Naive thymus-derived CD4-positive, alpha-beta T cell (primary cell): ENCODE results near the gene HTT. TPM values are rescaled to one million over a fixed set of nuclear protein-coding genes. Genes with fewer than 3 reads are reported as not detected.

Source experiments
- ATAC-seq: fragments of 150-1000 bp; cut with Tn5 transposase; 2 replicates; pipeline ENCODE4 v1.10.0; 2021; ENCODE audit warnings: mild to moderate bottlenecking, moderate library complexity
- CTCF ChIA-PET: fragments of 350-600 bp; sonication (Branson Sonifier 250); formaldehyde crosslinking; loops from one replicate; lab custom pipeline; 2021; ENCODE audit warnings: antibody characterized with exemption; lab: Charles Lee
- POLR2A ChIA-PET: fragments of 350-600 bp; sonication (Branson Sonifier 250); formaldehyde crosslinking; loops from one replicate; lab custom pipeline; 2021; ENCODE audit warnings: antibody characterized with exemption, inconsistent platforms; lab: Charles Lee
- DNase-seq, 9 donors: peaks; one replicate each; pipeline versions ENCODE4 v3.0.0 to v3.0.0-alpha.2; 2020 to 2022; ENCODE audit warnings: mixed read lengths in 1 of 9
- H3K27ac ChIP-seq: one replicate; pipeline ENCODE4 v1.7.0; 2013; ENCODE audit warnings: mild to moderate bottlenecking, low read depth, low read length, moderate library complexity
- H3K27me3 ChIP-seq, 2 donors: one replicate each; pipeline ENCODE4 v1.7.0; 2013; ENCODE audit warnings: low read length in 2 of 2, mild to moderate bottlenecking in 2 of 2, moderate library complexity in 2 of 2; ENCODE audit not compliant: control insufficient read depth in 2 of 2, insufficient read depth in 2 of 2
- H3K36me3 ChIP-seq, 3 experiments: 1 replicate in 2 of 3; 2 replicates in 1 of 3; pipeline ENCODE4 v1.7.0; 2013; ENCODE audit warnings: low read length in 3 of 3, mild to moderate bottlenecking in 3 of 3, moderate library complexity in 1 of 3; ENCODE audit not compliant: insufficient read depth in 3 of 3, control insufficient read depth in 2 of 3
- H3K4me1 ChIP-seq, 2 donors: one replicate each; pipeline ENCODE4 v1.7.0; 2013; ENCODE audit warnings: low read length in 2 of 2, mild to moderate bottlenecking in 2 of 2, moderate library complexity in 1 of 2; ENCODE audit not compliant: control insufficient read depth in 2 of 2, insufficient read depth in 2 of 2
- H3K4me3 ChIP-seq: 2 replicates; pipeline ENCODE4 v1.7.0; 2013; ENCODE audit warnings: mild to moderate bottlenecking, low read length
- H3K9me3 ChIP-seq, 3 experiments: 1 replicate in 2 of 3; 2 replicates in 1 of 3; pipeline ENCODE4 v1.7.0; 2013; ENCODE audit warnings: low read length in 3 of 3; ENCODE audit not compliant: control insufficient read depth in 2 of 3
- H3K27ac Mint-ChIP-seq, 9 donors: one replicate each; pipeline ENCODE4 v1.8.0; 2020 to 2022; ENCODE audit warnings: mixed read lengths in 9 of 9, mild to moderate bottlenecking in 8 of 9, moderate library complexity in 5 of 9, inconsistent platforms in 2 of 9
- H3K27me3 Mint-ChIP-seq, 5 donors: one replicate each; pipeline ENCODE4 v1.8.0; 2021 to 2022; ENCODE audit warnings: mixed read lengths in 5 of 5, mild to moderate bottlenecking in 1 of 5
- H3K36me3 Mint-ChIP-seq, 5 donors: one replicate each; pipeline ENCODE4 v1.8.0; 2020 to 2022; ENCODE audit warnings: mixed read lengths in 5 of 5, mild to moderate bottlenecking in 3 of 5, inconsistent platforms in 1 of 5
- H3K4me1 Mint-ChIP-seq, 7 donors: one replicate each; pipeline ENCODE4 v1.8.0; 2020 to 2022; ENCODE audit warnings: mixed read lengths in 7 of 7, mild to moderate bottlenecking in 3 of 7, inconsistent platforms in 1 of 7
- H3K4me3 Mint-ChIP-seq, 10 donors: one replicate each; pipeline ENCODE4 v1.8.0; 2020 to 2022; ENCODE audit warnings: mild to moderate bottlenecking in 10 of 10, mixed read lengths in 10 of 10, moderate library complexity in 6 of 10, inconsistent platforms in 2 of 10
- H3K9me3 Mint-ChIP-seq, 11 donors: one replicate each; pipeline ENCODE4 v1.8.0; 2020 to 2022; ENCODE audit warnings: mixed read lengths in 11 of 11, mild to moderate bottlenecking in 4 of 11, inconsistent platforms in 1 of 11, moderate library complexity in 1 of 11
- intact Hi-C, 2 donors: fragments of 100-400 bp; cut with micrococcal nuclease; formaldehyde crosslinking; loops; one replicate each; pipeline ENCODE4 v1.15.1; 2023
- polyA plus RNA-seq, 2 donors: library from polyadenylated mRNA; unstranded; fragments of 300-500 nt; fragmentation: Illumina TruSeq; gene quantifications; one replicate each; pipeline ENCODE4 v1.2.3, GENCODE V29; 2021
- total RNA-seq, 6 experiments: library from RNA in 5 of 6; stranded (reverse) in 5 of 6; gene quantifications; 1 replicate in 5 of 6; 2 replicates in 1 of 6; pipeline ENCODE4 v1.2.3 and lab custom pipeline; 2021 to 2026

The HTT gene
- total and polyA plus RNA-seq, 7 experiments from 2014 or later = 2.4 to 115 (median 71.6) TPM

GRCh38 chr4:3067473-3068001 lies 6.9 kb upstream of the HTT start:
- no peak overlapping the region for H3K27ac ChIP-seq
- peaks cover 0 to 3% (median 0%) of the 10 kb centered on the region in 7 donors for H3K4me1 Mint-ChIP-seq
- DNase-seq = no peak
- no peaks in the 10 kb centered on the region for H3K4me1 ChIP-seq
- intact Hi-C loops = no loop called here
- H3K9me3 Mint-ChIP-seq = peaks cover 0 to 9% (median 0%) of the 10 kb centered on the region in 11 donors
- ChIA-PET POLR2A (no interaction called here), CTCF (no interaction called here)
- H3K27ac Mint-ChIP-seq = no peak overlapping the region
- no peak overlapping the region for H3K4me3 Mint-ChIP-seq
- no peaks in the 10 kb centered on the region for H3K27me3 ChIP-seq
- H3K36me3 Mint-ChIP-seq = peaks cover 0 to 17% (median 0%) of the 10 kb centered on the region in 5 donors
- no peak for ATAC-seq
- no peaks in the 10 kb centered on the region for H3K9me3 ChIP-seq
- H3K36me3 ChIP-seq = no peaks in the 10 kb centered on the region
- peaks cover 0 to 4% (median 0%) of the 10 kb centered on the region in 5 donors for H3K27me3 Mint-ChIP-seq
- no peak overlapping the region for H3K4me3 ChIP-seq

- peaks cover 3 to 6% of the 10 kb centered on the region in 2 donors for H3K4me1 ChIP-seq
- no peak overlapping the region for H3K27ac ChIP-seq
- Mint-ChIP-seq H3K9me3 (peaks cover 0 to 9% (median 0%) of the 10 kb centered on the region in 11 donors), H3K36me3 (peaks cover 0 to 12% (median 0%) of the 10 kb centered on the region in 5 donors), H3K27ac (peak overlapping the region in 2 of 9 donors; percentile 61 to 67), H3K27me3 (peaks cover 0 to 4% (median 0%) of the 10 kb centered on the region in 5 donors), H3K4me3 (no peak overlapping the region), H3K4me1 (no peaks in the 10 kb centered on the region)
- H3K4me3 ChIP-seq = no peak overlapping the region
- H3K27me3 ChIP-seq = no peaks in the 10 kb centered on the region
- ATAC-seq (no peak), DNase-seq (no peak)
- ChIA-PET POLR2A (no interaction called here), CTCF (no interaction called here)
- no peaks in the 10 kb centered on the region for H3K9me3 ChIP-seq
- no peaks in the 10 kb centered on the region for H3K36me3 ChIP-seq
- intact Hi-C loops = loop anchor here (5.0 to 10.0 kb wide), 4 partner anchors 32 to 1277 kb away; partner anchors contain the start of genes ADD1 (in 1 of the 2), CFAP99 (in 1 of the 2), FGFR3 (in 1 of the 2) and ZFYVE28 (in 1 of the 2)
Observed at GRCh38 chr4:3069661-3070199, 4.8 kb upstream of the HTT start.

GRCh38 chr4:3070709-3071500 lies 3.6 kb upstream of the HTT start:
- peaks cover 0 to 5% (median 0%) of the 10 kb centered on the region in 11 donors for H3K9me3 Mint-ChIP-seq
- no peak overlapping the region for H3K27ac ChIP-seq
- DNase-seq (no peak), ATAC-seq (no peak)
- H3K4me3 Mint-ChIP-seq = peak overlapping the region in 1 of 10 donors; percentile 38
- POLR2A ChIA-PET = interaction anchor here (3.0 kb wide), 1 partner anchor 29 kb away, joined by 9 read pairs; no protein-coding TSS in a partner anchor
- CTCF ChIA-PET = interaction anchor here (0.6 kb wide), 2 partner anchors 15 to 36 kb away, joined by 3 read pairs; no protein-coding TSS in a partner anchor
- intact Hi-C loops = loop anchor here (5.0 to 10.0 kb wide), 4 partner anchors 34 to 1279 kb away; partner anchors contain the start of genes ADD1 (in 1 of the 2), CFAP99 (in 1 of the 2), FGFR3 (in 1 of the 2) and ZFYVE28 (in 1 of the 2)
- peaks cover 6 to 8% (median 8%) of the 10 kb centered on the region in 7 donors for H3K4me1 Mint-ChIP-seq
- no peak overlapping the region for H3K4me3 ChIP-seq
- H3K9me3 ChIP-seq = no peaks in the 10 kb centered on the region
- H3K36me3 Mint-ChIP-seq = peaks cover 0 to 7% (median 0%) of the 10 kb centered on the region in 5 donors
- H3K4me1 ChIP-seq = peaks cover 7 to 10% of the 10 kb centered on the region in 2 donors
- no peaks in the 10 kb centered on the region for H3K36me3 ChIP-seq
- H3K27me3 Mint-ChIP-seq = peaks cover 0 to 2% (median 0%) of the 10 kb centered on the region in 5 donors
- no peaks in the 10 kb centered on the region for H3K27me3 ChIP-seq
- H3K27ac Mint-ChIP-seq = peak overlapping the region in 1 of 9 donors; percentile 61

GRCh38 chr4:3071811-3072210 lies 2.7 kb upstream of the HTT start:
- Mint-ChIP-seq H3K4me3 (peak overlapping the region in 4 of 10 donors; percentile 14 to 47 (median 42)), H3K9me3 (peaks cover 0 to 1% (median 0%) of the 10 kb centered on the region in 11 donors), H3K36me3 (peaks cover 0 to 2% (median 0%) of the 10 kb centered on the region in 5 donors), H3K27ac (peak overlapping the region in 3 of 9 donors; percentile 36 to 55 (median 48)), H3K4me1 (peaks cover 12 to 17% (median 15%) of the 10 kb centered on the region in 7 donors), H3K27me3 (no peaks in the 10 kb centered on the region)
- Histone ChIP-seq H3K4me3 (no peak overlapping the region), H3K36me3 (no peaks in the 10 kb centered on the region), H3K27me3 (no peaks in the 10 kb centered on the region), H3K4me1 (peaks cover 10 to 12% of the 10 kb centered on the region in 2 donors), H3K9me3 (no peaks in the 10 kb centered on the region), H3K27ac (no peak overlapping the region)
- ATAC-seq (no peak), DNase-seq (no peak)
- ChIA-PET CTCF (no interaction called here), POLR2A (interaction anchor here (3.0 kb wide), 1 partner anchor 30 kb away, joined by 9 read pairs; no protein-coding TSS in a partner anchor)
- intact Hi-C loops = loop anchor here (5.0 to 10.0 kb wide), 4 partner anchors 35 to 1280 kb away; partner anchors contain the start of genes ADD1 (in 1 of the 2), CFAP99 (in 1 of the 2), FGFR3 (in 1 of the 2) and ZFYVE28 (in 1 of the 2)

GRCh38 chr4:3073158-3074077 lies 1.1 kb upstream of the HTT start:
- peak overlapping the region in 9 of 10 donors; percentile 5 to 94 (median 85) for H3K4me3 Mint-ChIP-seq
- H3K4me1 ChIP-seq = peaks cover 10 to 16% of the 10 kb centered on the region in 2 donors
- H3K27me3 Mint-ChIP-seq = no peaks in the 10 kb centered on the region
- H3K9me3 ChIP-seq = no peaks in the 10 kb centered on the region
- H3K36me3 ChIP-seq = no peaks in the 10 kb centered on the region
- peak overlapping the region; percentile 74 for H3K27ac ChIP-seq
- peak overlapping the region in 2 of 9 donors; percentile 19 to 94 for H3K27ac Mint-ChIP-seq
- CTCF ChIA-PET = interaction anchor here (0.6 kb wide), 1 partner anchor 537 kb away, joined by 3 read pairs; no protein-coding TSS in a partner anchor
- no peak for ATAC-seq
- peaks cover 0 to 4% (median 0%) of the 10 kb centered on the region in 5 donors for H3K36me3 Mint-ChIP-seq
- no peaks in the 10 kb centered on the region for H3K27me3 ChIP-seq
- peak overlapping the region; percentile 71 for H3K4me3 ChIP-seq
- peak in 3 of 9 donors; percentile 3 to 5 (median 4) for DNase-seq
- intact Hi-C loops = loop anchor here (1.0 to 10.0 kb wide), 18 partner anchors 26 to 1493 kb away; partner anchors contain the start of genes CFAP99 (in 2 of the 2), GRK4 (in 2 of the 2), HAUS3 (in 2 of the 2) and NOP14 (in 2 of the 2)
- POLR2A ChIA-PET = interaction anchor here (0.6 to 3.0 kb wide), 4 partner anchors 24 to 110 kb away, joined by 3 to 9 read pairs (median 4); partner anchors contain the start of genes GRK4 and NOP14
- no peaks in the 10 kb centered on the region for H3K9me3 Mint-ChIP-seq
- peaks cover 13 to 31% (median 26%) of the 10 kb centered on the region in 7 donors for H3K4me1 Mint-ChIP-seq
